ENCODE data around the gene PLK5.
"Not testable (repeated sequence)": the region's sequence is repeated elsewhere in the genome, so short reads cannot be mapped to it uniquely, and the experiment has no call there.

PLK5 gene

DNA sequence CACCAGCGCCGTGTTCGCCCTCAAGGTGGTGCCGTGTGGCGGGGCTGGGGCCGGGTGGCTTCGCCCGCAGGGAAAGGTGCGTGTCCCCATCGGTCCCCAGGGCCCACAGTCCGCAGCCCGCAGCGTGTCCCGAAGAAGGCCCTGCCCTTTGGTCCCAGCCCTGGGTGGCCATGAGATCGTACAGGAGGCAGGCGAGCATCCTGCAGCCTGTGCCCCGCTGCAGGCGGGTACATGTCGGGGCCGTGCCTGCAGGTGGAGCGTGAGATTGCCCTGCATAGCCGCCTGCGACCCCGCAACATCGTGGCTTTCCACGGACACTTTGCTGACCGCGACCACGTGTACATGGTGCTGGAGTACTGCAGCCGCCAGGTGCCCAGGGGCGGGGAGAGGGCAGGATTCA lies 1.5 kb downstream of the PLK5 start:
- no peak for DNase-seq

DNA sequence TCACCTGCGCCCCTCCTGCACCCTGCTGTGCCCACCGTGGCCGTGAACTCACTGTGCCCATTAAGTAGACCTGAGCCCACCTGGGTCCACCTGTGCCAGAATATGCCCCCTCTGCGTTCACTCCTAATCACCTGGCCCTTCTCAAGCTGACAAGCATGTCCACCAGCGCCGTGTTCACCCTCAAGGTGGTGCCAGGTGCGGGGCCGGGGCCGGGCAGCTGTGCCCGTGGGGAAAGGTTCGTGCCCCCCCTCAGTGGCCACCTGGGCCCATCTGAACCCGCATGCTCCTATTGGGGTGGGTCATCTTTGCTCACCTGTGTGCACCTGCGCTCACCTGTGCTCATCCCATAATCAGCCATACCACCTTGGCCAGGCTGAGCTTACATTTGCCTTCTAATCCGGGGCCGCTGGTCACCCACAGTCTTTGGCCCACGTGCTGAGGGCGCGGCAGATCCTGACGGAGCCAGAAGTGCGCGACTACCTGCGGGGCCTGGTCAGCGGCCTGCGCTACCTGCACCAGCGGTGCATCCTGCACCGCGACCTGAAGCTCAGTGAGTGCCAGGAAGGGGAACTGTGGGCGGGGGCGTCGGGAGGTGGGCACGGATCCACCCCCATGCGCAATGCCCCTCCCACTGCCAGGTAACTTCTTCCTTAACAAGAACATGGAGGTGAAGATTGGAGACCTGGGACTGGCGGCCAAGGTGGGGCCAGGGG lies 2.3 kb downstream of the PLK5 start:
- no peak for DNase-seq

GRCh38 chr19:1526979-1527649 lies 3.2 kb downstream of the PLK5 start:
- no peak for DNase-seq

GRCh38 chr19:1527650-1528309 lies 3.9 kb downstream of the PLK5 start:
- DNase-seq = no peak

GRCh38 chr19:1528596-1529429 lies 4.9 kb downstream of the PLK5 start:
- no peak for DNase-seq

GRCh38 chr19:1529430-1529816 lies 5.5 kb downstream of the PLK5 start:
- no peak for DNase-seq

- DNase-seq = not testable (repeated sequence)
Measured at GRCh38 chr19:1530856-1531255, 7.0 kb downstream of the PLK5 start.

- no peak for DNase-seq
Measured at GRCh38 chr19:1531587-1531986, 7.7 kb downstream of the PLK5 start.

DNA sequence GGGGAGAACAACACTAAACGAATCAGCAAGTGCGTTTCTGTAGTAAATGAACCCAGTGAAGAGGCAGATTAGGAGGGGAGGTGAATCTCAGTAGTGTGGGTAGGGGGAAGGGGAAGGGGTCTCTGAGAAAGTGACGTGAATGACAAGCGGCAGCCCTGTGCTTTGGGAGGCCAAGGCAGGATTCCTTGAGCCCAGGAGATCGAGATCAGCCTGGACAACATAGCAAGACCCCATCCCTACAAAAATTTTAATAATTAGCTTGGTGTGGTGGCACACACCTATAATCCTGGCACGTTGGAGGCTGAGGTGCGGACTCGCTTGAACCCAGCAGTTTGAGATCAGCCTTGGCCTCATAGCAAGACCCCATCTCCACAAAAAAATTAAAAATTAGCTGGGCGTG lies 8.1 kb downstream of the PLK5 start:
- no peak for DNase-seq

GRCh38 chr19:1533510-1534150 lies 9.8 kb downstream of the PLK5 start:
- no peak for DNase-seq

DNA sequence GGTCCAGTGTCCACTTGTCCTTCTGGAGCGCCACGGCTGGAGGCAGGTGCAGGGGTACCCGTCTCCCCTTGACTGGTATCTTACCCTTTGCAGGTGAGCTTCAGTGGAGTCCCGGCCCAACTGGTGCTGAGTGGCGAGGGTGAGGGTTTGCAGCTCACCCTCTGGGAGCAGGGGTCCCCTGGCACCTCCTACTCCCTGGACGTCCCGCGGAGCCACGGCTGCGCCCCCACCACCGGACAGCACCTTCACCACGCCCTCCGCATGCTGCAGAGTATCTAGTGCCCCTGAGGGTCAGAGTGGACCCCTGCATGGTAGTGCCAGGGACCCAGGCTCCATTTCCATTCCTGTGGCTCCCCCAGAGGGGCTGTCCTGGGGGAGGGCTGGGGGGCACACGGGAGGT lies 11.1 kb downstream of the PLK5 start:
- DNase-seq = no peak

DNA sequence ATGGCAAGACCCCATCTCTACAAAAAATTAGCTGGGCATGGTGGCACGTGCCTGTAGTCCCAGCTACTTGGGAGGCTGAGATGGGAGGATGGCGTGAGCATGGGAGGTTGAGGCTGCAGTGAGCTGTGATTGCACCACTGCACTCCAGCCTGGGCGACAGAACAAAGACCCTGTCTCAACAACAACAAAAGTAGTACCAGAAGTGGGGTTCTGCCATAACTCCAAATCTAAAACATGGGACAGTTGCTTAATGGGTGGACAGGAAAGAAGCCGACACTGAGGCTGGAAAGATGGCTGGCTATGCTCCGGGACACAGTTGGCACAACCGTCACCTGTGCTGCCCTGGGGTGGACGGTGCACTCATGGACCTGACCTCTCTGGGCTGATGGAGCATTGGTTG lies 11.8 kb downstream of the PLK5 start:
- not testable (repeated sequence) for DNase-seq

GRCh38 chr19:1538978-1539377 lies 15.1 kb downstream of the PLK5 start:
- no peak for DNase-seq

DNA sequence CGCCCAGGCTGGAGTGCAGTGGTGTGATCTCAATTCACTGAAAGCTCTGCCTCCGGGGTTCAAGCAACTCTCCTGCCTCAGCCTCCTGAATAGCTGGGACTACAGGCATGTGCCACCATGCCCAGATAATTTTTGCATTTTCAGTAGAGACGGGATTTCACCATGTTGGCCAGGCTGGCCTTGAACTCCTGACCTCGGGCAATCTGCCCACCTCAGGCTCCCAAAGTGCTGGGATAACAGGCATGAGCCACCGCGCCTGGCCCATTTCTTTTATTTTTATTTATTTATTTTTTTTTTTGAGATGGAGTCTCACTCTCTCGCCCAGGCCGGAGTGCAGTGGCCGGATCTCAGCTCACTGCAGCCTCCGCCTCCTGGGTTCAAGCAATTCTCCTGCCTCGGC lies 15.9 kb downstream of the PLK5 start:
- not testable (repeated sequence) for DNase-seq

- no peak for DNase-seq
Measured at GRCh38 chr19:1540365-1540925, 16.6 kb downstream of the PLK5 start.

GRCh38 chr19:1549332-1549945 lies 25.6 kb downstream of the PLK5 start:
- no peak for DNase-seq

- DNase-seq = no peak
Measured at GRCh38 chr19:1551068-1552040, 27.5 kb downstream of the PLK5 start.

- no peak for DNase-seq
Measured at GRCh38 chr19:1553415-1553814, 29.5 kb downstream of the PLK5 start.

DNA sequence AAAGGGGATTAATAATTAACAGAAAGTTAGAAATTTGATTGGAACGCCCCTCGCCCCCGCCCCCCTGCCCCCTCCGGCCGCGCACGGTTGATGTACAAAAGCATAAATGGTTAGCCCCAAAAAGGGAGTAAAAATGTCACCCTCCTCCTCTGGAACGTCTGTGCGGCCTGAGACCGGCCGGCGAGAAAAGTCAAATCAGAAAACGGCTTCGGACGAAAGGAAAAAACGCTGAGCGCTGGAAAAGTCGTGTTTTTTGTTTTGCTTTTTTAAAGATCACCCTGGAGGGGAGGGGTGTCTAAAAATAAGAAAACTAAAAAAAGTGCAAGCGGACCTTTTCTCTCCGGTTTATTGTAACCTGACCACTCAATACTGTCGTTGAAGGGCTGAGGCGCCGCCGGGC lies 31.1 kb downstream of the PLK5 start:
- no peak for DNase-seq
